GM23338 (cell line): Measurements from ENCODE around the gene TJP1. TPM values are rescaled to one million over a fixed set of nuclear protein-coding genes. Genes with fewer than 3 reads are reported as not detected.

Experiments
- ATAC-seq: fragments of 200-7000 bp; cut with Tn5 transposase; 3 replicates; pipeline ENCODE4 v1.9.1; 2020
- DNase-seq: peaks from one replicate; pipeline ENCODE4 v3.0.0-alpha.2; 2015; ENCODE audit warnings: low spot score
- H2AFZ ChIP-seq: fragments of 200-600 bp; sonication (generic); 2 replicates; pipeline ENCODE4 v1.8.0; 2016; ENCODE audit warnings: antibody characterized with exemption, mild to moderate bottlenecking, moderate library complexity
- H3F3A ChIP-seq: fragments of 200-600 bp; sonication (generic); replicated peaks from 2 replicates; pipeline ENCODE4 v1.8.0; 2017; ENCODE audit warnings: antibody characterized with exemption, mixed run types, low read depth
- H3K27ac ChIP-seq: fragments of 200-600 bp; sonication (generic); 2 replicates; pipeline ENCODE4 v1.6.1; 2016; ENCODE audit warnings: low read depth
- H3K27me3 ChIP-seq: fragments of 200-600 bp; sonication (generic); 2 replicates; pipeline ENCODE4 v1.8.0; 2016; ENCODE audit warnings: mild to moderate bottlenecking, mixed run types, moderate library complexity; ENCODE audit not compliant: insufficient read depth
- H3K36me3 ChIP-seq: fragments of 200-600 bp; sonication (generic); 2 replicates; pipeline ENCODE4 v1.8.0; 2016; ENCODE audit warnings: mild to moderate bottlenecking; ENCODE audit not compliant: insufficient read depth
- H3K4me1 ChIP-seq: fragments of 200-600 bp; sonication (generic); 2 replicates; pipeline ENCODE4 v1.8.0; 2016; ENCODE audit warnings: mild to moderate bottlenecking, moderate library complexity; ENCODE audit not compliant: insufficient read depth
- H3K4me2 ChIP-seq: fragments of 200-600 bp; sonication (generic); 2 replicates; pipeline ENCODE4 v1.7.1; 2017; ENCODE audit warnings: mixed run types
- H3K4me3 ChIP-seq: fragments of 200-600 bp; sonication (generic); 2 replicates; pipeline ENCODE4 v1.6.1; 2016; ENCODE audit warnings: mixed run types
- H3K79me2 ChIP-seq: fragments of 200-600 bp; sonication (generic); replicated peaks from 2 replicates; pipeline ENCODE4 v1.8.0; 2017; ENCODE audit warnings: mild to moderate bottlenecking; ENCODE audit not compliant: insufficient read depth
- H3K9me2 ChIP-seq: fragments of 200-600 bp; sonication (generic); 2 replicates; pipeline ENCODE4 v1.8.0; 2017; ENCODE audit not compliant: insufficient read depth
- H4K20me1 ChIP-seq: fragments of 200-600 bp; sonication (generic); replicated peaks from 2 replicates; pipeline ENCODE4 v1.8.0; 2017; ENCODE audit warnings: mild to moderate bottlenecking; ENCODE audit not compliant: insufficient read depth
- H3K27ac Mint-ChIP-seq: 2 replicates; pipeline ENCODE4 v1.8.0; 2020; ENCODE audit warnings: inconsistent platforms, mild to moderate bottlenecking, moderate library complexity, mixed read lengths
- H3K27me3 Mint-ChIP-seq: 3 replicates; pipeline ENCODE4 v1.8.0; 2022; ENCODE audit warnings: low read depth, mild to moderate bottlenecking, moderate library complexity, mixed read lengths, inconsistent platforms; ENCODE audit not compliant: insufficient read depth, poor library complexity
- H3K36me3 Mint-ChIP-seq: 3 replicates; pipeline ENCODE4 v1.8.0; 2021; ENCODE audit warnings: low read depth, mild to moderate bottlenecking, inconsistent platforms, moderate library complexity, mixed read lengths
- H3K4me1 Mint-ChIP-seq: 3 replicates; pipeline ENCODE4 v1.8.0; 2020; ENCODE audit warnings: mild to moderate bottlenecking, inconsistent platforms, mixed read lengths
- H3K4me3 Mint-ChIP-seq: 3 replicates; pipeline ENCODE4 v1.8.0; 2021; ENCODE audit warnings: moderate library complexity, mild to moderate bottlenecking, inconsistent platforms, mixed read lengths
- H3K9me3 Mint-ChIP-seq: 3 replicates; pipeline ENCODE4 v1.8.0; 2020; ENCODE audit warnings: moderate library complexity, mild to moderate bottlenecking, inconsistent platforms, mixed read lengths
- CREB1 ChIP-seq: fragments of 250-450 bp; sonication (Bioruptor Pico); IDR thresholded peaks from 2 replicates; pipeline ENCODE4 v1.5.0; 2020; ENCODE audit warnings: low read depth, mild to moderate bottlenecking, moderate library complexity
- EZH2 ChIP-seq: fragments of 200-600 bp; sonication (generic); IDR thresholded peaks from one replicate; pipeline ENCODE4 v1.8.0; 2017; ENCODE audit warnings: antibody characterized with exemption, mild to moderate bottlenecking, low read depth; ENCODE audit not compliant: unreplicated experiment
- NANOG ChIP-seq: IDR thresholded peaks from 2 replicates; pipeline ENCODE4 v1.6.1; 2016; ENCODE audit warnings: antibody characterized with exemption, borderline replicate concordance
- REST ChIP-seq: IDR thresholded peaks from one replicate; pipeline ENCODE4 v1.6.1; 2018; ENCODE audit warnings: antibody characterized with exemption; ENCODE audit not compliant: unreplicated experiment
- STAT1 ChIP-seq: IDR thresholded peaks from one replicate; pipeline ENCODE4 v1.6.1; 2016; ENCODE audit warnings: antibody characterized with exemption; ENCODE audit not compliant: unreplicated experiment
- ZNF331 ChIP-seq: fragments of 250-450 bp; sonication (Bioruptor Pico); IDR thresholded peaks from 2 replicates; pipeline ENCODE4 v1.5.0; 2020; ENCODE audit warnings: low read depth, mild to moderate bottlenecking, moderate library complexity
- ZNF462 ChIP-seq: fragments of 250-450 bp; sonication (Bioruptor Pico); IDR thresholded peaks from 2 replicates; pipeline ENCODE4 v1.5.0; 2020; ENCODE audit warnings: mild to moderate bottlenecking, moderate library complexity
- polyA plus RNA-seq: library from polyadenylated mRNA; unstranded; fragments of >200 nt; fragmentation: Nextera tagmentation; extraction: Ambion mirVana; gene quantifications from 2 replicates; pipeline ENCODE4 v1.2.1, GENCODE V29; 2016
- total RNA-seq: library from RNA; depleted of rRNA; stranded (reverse); fragments of >200 nt; shearing (Covaris generic); gene quantifications from 2 replicates; pipeline ENCODE4 v1.2.3, GENCODE V29; 2014

The TJP1 gene
- total and polyA plus RNA-seq, 2 experiments from 2014 or later: 76.2 to 116 TPM

GRCh38 chr15:29785136-29785535 is 37.1 kb downstream of the TJP1 start:
- no peaks in the 10 kb centered on the region for H3F3A ChIP-seq
- no peak overlapping the region for H2AFZ ChIP-seq
- peaks cover 5% of the 10 kb centered on the region for H3K4me1 ChIP-seq
- H3K27ac ChIP-seq: no peak overlapping the region; the same call in 1 of the 2 replicates
- H3K36me3 ChIP-seq: no peaks in the 10 kb centered on the region
- no peak overlapping the region for H3K4me2 ChIP-seq
- Mint-ChIP-seq H3K9me3 (peaks cover 18% of the 10 kb centered on the region), H3K27ac (no peak overlapping the region), H3K27me3 (peaks cover 6% of the 10 kb centered on the region), H3K4me1 (peaks cover 16% of the 10 kb centered on the region), H3K4me3 (no peak overlapping the region), H3K36me3 (peaks cover 38% of the 10 kb centered on the region)
- no peaks in the 10 kb centered on the region for H3K27me3 ChIP-seq
- H3K79me2 ChIP-seq: peaks cover 90% of the 10 kb centered on the region
- H3K4me3 ChIP-seq: no peak overlapping the region
- no peak for DNase-seq
- 0 out of 2 replicates have a peak, but pooled peaks cover 4% of the 10 kb centered on the region for H4K20me1 ChIP-seq
- no peak for ATAC-seq
- no peaks in the 10 kb centered on the region for H3K9me2 ChIP-seq
- TF ChIP-seq NANOG (no peak), ZNF331 (CRISPR knock-in tag) (no peak), ZNF462 (CRISPR knock-in tag) (no peak), CREB1 (no peak), EZH2 (no peak), REST (no peak), STAT1 (no peak)
